Fibroblast of peridontal ligament (primary cell): ENCODE results near the gene MYO9B.

Experiments
- DNase-seq: peaks from one replicate; pipeline ENCODE4 v3.0.0-alpha.2; 2010; ENCODE audit errors: extremely low read depth

The MYO9B gene

GRCh38 chr19:17240826-17241399 lies 165.3 kb downstream of the MYO9B start:
- DNase-seq, result no peak

GRCh38 chr19:17242431-17243208 lies 167.0 kb downstream of the MYO9B start:
- DNase-seq, result no peak

- DNase-seq, result no peak
Measured at GRCh38 chr19:17243211-17243829, 167.7 kb downstream of the MYO9B start.

GRCh38 chr19:17243830-17244617 lies 168.4 kb downstream of the MYO9B start:
- DNase-seq, result peak; percentile 46

GRCh38 chr19:17244618-17245534 lies 169.3 kb downstream of the MYO9B start:
- DNase-seq, result no peak

GRCh38 chr19:17245535-17245984 lies 170.0 kb downstream of the MYO9B start, which contains the start of gene NR2F6:
Gene NR2F6, minus strand, starts transcription at chr19:17245919. Its CDS starts 699 bp downstream, at chr19:17245220.
- no peak for DNase-seq

- peak; percentile 26 for DNase-seq
Measured at GRCh38 chr19:17246681-17247425, 171.3 kb downstream of the MYO9B start.

- no peak for DNase-seq
Measured at GRCh38 chr19:17248011-17248776, 172.6 kb downstream of the MYO9B start.

- DNase-seq, result no peak
Measured at GRCh38 chr19:17249887-17250548, 174.4 kb downstream of the MYO9B start.

- no peak for DNase-seq
Measured at GRCh38 chr19:17254636-17255035, 179.1 kb downstream of the MYO9B start.

- no peak for DNase-seq
Measured at GRCh38 chr19:17255150-17255621, 179.6 kb downstream of the MYO9B start.

GRCh38 chr19:17256130-17256529 lies 180.6 kb downstream of the MYO9B start:
- no peak for DNase-seq

GRCh38 chr19:17259118-17259780 lies 183.7 kb downstream of the MYO9B start:
- no peak for DNase-seq

- DNase-seq, result no peak
Measured at GRCh38 chr19:17259934-17260333, 184.4 kb downstream of the MYO9B start.

GRCh38 chr19:17260842-17261325 lies 185.3 kb downstream of the MYO9B start:
- peak; percentile 62 for DNase-seq

- no peak for DNase-seq
Measured at GRCh38 chr19:17262557-17262956, 187.0 kb downstream of the MYO9B start.
